HepG2 (cell line): ENCODE measurements around the gene PDE9A. TPM values are rescaled to one million over a fixed set of nuclear protein-coding genes. Genes with fewer than 3 reads are reported as not detected.

Source experiments
- MXD1 ChIP-seq: sonication (generic); formaldehyde crosslinking; IDR thresholded peaks from 2 replicates; pipeline ENCODE4 v1.4.0; 2020; ENCODE audit warnings: mild to moderate bottlenecking, missing genetic modification reagents
- PHB2 ChIP-seq: fragments of 450-650 bp; IDR thresholded peaks from 2 replicates; pipeline ENCODE4 v1.6.1; 2018; ENCODE audit not compliant: partially characterized antibody
- ZFP62 ChIP-seq: sonication (generic); formaldehyde crosslinking; IDR thresholded peaks from 2 replicates; pipeline ENCODE4 v1.4.0; 2020; ENCODE audit warnings: missing genetic modification reagents
- ZHX2 ChIP-seq, 2 experiments: sonication (generic) in 1 of 2; formaldehyde crosslinking in 1 of 2; IDR thresholded peaks; 2 replicates each; pipeline versions ENCODE4 v1.6.1 to v1.9.0; 2014 to 2022; ENCODE audit warnings: antibody characterized with exemption in 1 of 2, borderline replicate concordance in 1 of 2, inconsistent platforms in 1 of 2, low read depth in 1 of 2, missing genetic modification reagents in 1 of 2
- ZNF224 ChIP-seq: sonication (generic); formaldehyde crosslinking; IDR thresholded peaks from 2 replicates; pipeline ENCODE4 v1.5.0; 2020; ENCODE audit warnings: mild to moderate bottlenecking, missing genetic modification reagents
- ZNF430 ChIP-seq: sonication (generic); formaldehyde crosslinking; IDR thresholded peaks from 2 replicates; pipeline ENCODE4 v1.9.0; 2021; ENCODE audit warnings: mild to moderate bottlenecking, missing genetic modification reagents
- ZNF512B ChIP-seq: sonication (generic); formaldehyde crosslinking; IDR thresholded peaks from 2 replicates; pipeline ENCODE4 v1.5.1; 2020; ENCODE audit warnings: missing genetic modification reagents, mild to moderate bottlenecking, borderline replicate concordance
- ZNF598 ChIP-seq: sonication (generic); formaldehyde crosslinking; IDR thresholded peaks from 2 replicates; pipeline ENCODE4 v1.5.1; 2020; ENCODE audit warnings: mild to moderate bottlenecking, missing genetic modification reagents, borderline replicate concordance
- polyA plus RNA-seq, 8 experiments: library from polyadenylated mRNA; depleted of rRNA in 3 of 8; stranded (reverse) in 7 of 8; unstranded in 1 of 8; fragments of >200 nt; fragmentation: Illumina TruSeq in 4 of 8; extraction: Trizol in 4 of 8; gene quantifications; 2 replicates each; pipeline versions ENCODE4 v1.2.1 to v1.2.3, GENCODE V29; 2011 to 2016; ENCODE audit warnings: low read depth in 4 of 8, missing spikeins in 1 of 8, mixed read lengths in 1 of 8; ENCODE audit not compliant: insufficient read depth in 1 of 8
- total RNA-seq, 5 experiments: library from RNA; depleted of rRNA; stranded (reverse); fragments of >200 nt; fragmentation: Illumina TruSeq; extraction: Trizol; gene quantifications; 2 replicates each; pipeline ENCODE4 v1.2.3, GENCODE V29; 2016; ENCODE audit warnings: low read depth in 1 of 5
- TF ChIP-seq, protein P1 (sequence below): sonication (generic); formaldehyde crosslinking; IDR thresholded peaks from 2 replicates; pipeline ENCODE4 v1.8.1; 2023; ENCODE audit warnings: missing genetic modification reagents, mild to moderate bottlenecking, borderline replicate concordance
- TF ChIP-seq, protein P2 (sequence below): sonication (generic); formaldehyde crosslinking; IDR thresholded peaks from 2 replicates; pipeline ENCODE4 v1.4.0; 2020; ENCODE audit warnings: missing genetic modification reagents
- TF ChIP-seq, protein P3 (sequence below): sonication (generic); formaldehyde crosslinking; IDR thresholded peaks from 2 replicates; pipeline ENCODE4 v1.4.0; 2020; ENCODE audit warnings: mild to moderate bottlenecking, missing genetic modification reagents
- TF ChIP-seq, protein P4 (sequence below): sonication (generic); formaldehyde crosslinking; IDR thresholded peaks from 2 replicates; pipeline ENCODE4 v1.4.0; 2020; ENCODE audit warnings: low read depth, missing genetic modification reagents

PDE9A gene
- total and polyA plus RNA-seq, 2 of the 13 experiments (the other 11 are each of a cell fraction or from before 2014, with no cell fraction given), result 4.6 to 19.7 TPM

DNA sequence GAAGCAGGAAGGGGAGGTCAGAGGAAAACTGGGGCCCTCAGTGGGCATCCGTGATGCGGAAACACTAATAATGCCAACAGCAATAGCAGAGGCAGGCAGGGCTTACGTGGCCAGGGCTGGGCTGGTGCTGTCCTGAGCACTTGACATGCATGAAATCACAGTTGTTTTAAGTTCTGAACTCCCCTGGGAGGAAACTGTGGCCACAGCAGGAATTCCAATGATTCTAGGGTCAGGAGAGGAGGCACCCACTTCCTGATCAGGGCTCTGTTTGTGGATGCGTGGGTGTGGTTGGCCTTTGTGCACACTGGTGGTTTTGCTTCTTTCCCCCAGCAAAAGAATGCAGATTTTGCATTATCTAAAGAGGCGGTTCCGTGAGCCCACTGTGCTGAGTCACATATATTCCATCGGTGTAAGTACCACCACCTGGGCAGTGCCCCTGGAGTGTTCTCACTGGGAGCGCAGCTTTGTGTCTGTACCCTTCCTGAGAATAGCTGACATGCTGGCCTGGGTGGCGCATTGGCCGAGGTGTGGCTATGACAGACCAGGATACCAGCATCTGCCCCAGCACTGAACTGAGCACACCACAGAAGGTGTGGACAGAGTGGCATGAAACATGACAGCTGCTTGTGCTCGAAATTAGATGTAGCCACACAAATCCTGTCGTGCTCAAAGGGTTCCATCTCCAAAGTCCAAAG lies 71.0 kb downstream of the PDE9A start (continued):
- TF ChIP-seq, protein P1, sequence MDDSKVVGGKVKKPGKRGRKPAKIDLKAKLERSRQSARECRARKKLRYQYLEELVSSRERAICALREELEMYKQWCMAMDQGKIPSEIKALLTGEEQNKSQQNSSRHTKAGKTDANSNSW (CRISPR knock-in tag), result no peak
- TF ChIP-seq, protein P2, sequence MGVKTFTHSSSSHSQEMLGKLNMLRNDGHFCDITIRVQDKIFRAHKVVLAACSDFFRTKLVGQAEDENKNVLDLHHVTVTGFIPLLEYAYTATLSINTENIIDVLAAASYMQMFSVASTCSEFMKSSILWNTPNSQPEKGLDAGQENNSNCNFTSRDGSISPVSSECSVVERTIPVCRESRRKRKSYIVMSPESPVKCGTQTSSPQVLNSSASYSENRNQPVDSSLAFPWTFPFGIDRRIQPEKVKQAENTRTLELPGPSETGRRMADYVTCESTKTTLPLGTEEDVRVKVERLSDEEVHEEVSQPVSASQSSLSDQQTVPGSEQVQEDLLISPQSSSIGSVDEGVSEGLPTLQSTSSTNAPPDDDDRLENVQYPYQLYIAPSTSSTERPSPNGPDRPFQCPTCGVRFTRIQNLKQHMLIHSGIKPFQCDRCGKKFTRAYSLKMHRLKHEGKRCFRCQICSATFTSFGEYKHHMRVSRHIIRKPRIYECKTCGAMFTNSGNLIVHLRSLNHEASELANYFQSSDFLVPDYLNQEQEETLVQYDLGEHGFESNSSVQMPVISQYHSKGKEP (CRISPR knock-in tag), result no peak
- TF ChIP-seq, protein P3, sequence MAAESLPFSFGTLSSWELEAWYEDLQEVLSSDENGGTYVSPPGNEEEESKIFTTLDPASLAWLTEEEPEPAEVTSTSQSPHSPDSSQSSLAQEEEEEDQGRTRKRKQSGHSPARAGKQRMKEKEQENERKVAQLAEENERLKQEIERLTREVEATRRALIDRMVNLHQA (CRISPR knock-in tag), result no peak
- no peak for TF ChIP-seq PHB2
- no peak for TF ChIP-seq ZFP62 (CRISPR knock-in tag)
- no peak for TF ChIP-seq ZNF224 (CRISPR knock-in tag)
- TF ChIP-seq MXD1 (CRISPR knock-in tag), result no peak
- no peak for TF ChIP-seq ZNF512B
- TF ChIP-seq ZNF598 (CRISPR knock-in tag), result no peak
- TF ChIP-seq, protein P4, sequence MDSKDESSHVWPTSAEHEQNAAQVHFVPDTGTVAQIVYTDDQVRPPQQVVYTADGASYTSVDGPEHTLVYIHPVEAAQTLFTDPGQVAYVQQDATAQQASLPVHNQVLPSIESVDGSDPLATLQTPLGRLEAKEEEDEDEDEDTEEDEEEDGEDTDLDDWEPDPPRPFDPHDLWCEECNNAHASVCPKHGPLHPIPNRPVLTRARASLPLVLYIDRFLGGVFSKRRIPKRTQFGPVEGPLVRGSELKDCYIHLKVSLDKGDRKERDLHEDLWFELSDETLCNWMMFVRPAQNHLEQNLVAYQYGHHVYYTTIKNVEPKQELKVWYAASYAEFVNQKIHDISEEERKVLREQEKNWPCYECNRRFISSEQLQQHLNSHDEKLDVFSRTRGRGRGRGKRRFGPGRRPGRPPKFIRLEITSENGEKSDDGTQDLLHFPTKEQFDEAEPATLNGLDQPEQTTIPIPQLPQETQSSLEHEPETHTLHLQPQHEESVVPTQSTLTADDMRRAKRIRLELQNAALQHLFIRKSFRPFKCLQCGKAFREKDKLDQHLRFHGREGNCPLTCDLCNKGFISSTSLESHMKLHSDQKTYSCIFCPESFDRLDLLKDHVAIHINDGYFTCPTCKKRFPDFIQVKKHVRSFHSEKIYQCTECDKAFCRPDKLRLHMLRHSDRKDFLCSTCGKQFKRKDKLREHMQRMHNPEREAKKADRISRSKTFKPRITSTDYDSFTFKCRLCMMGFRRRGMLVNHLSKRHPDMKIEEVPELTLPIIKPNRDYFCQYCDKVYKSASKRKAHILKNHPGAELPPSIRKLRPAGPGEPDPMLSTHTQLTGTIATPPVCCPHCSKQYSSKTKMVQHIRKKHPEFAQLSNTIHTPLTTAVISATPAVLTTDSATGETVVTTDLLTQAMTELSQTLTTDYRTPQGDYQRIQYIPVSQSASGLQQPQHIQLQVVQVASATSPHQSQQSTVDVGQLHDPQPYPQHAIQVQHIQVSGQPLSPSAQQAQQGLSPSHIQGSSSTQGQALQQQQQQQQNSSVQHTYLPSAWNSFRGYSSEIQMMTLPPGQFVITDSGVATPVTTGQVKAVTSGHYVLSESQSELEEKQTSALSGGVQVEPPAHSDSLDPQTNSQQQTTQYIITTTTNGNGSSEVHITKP (CRISPR knock-in tag), result no peak; the same call in 1 of the 2 replicates
- no peak for TF ChIP-seq ZHX2 (IDR thresholded peaks at IDR 0.05; ENCODE audit: low read depth)
- no peak for TF ChIP-seq ZHX2 (CRISPR knock-in tag; IDR thresholded peaks at IDR 0.05; ENCODE audit: borderline replicate concordance)
- no peak for TF ChIP-seq ZNF430 (CRISPR knock-in tag)
